NCI-H1105 (cell line): ENCODE data around the gene RRH.
"Not testable (repeated sequence)": the region's sequence is repeated elsewhere in the genome, so short reads cannot be mapped to it uniquely, and the experiment has no call there.

Experiments used
- DNase-seq: peaks from one replicate; lab custom pipeline; 2025; lab: John Stamatoyannopoulos, UW

RRH gene

DNA sequence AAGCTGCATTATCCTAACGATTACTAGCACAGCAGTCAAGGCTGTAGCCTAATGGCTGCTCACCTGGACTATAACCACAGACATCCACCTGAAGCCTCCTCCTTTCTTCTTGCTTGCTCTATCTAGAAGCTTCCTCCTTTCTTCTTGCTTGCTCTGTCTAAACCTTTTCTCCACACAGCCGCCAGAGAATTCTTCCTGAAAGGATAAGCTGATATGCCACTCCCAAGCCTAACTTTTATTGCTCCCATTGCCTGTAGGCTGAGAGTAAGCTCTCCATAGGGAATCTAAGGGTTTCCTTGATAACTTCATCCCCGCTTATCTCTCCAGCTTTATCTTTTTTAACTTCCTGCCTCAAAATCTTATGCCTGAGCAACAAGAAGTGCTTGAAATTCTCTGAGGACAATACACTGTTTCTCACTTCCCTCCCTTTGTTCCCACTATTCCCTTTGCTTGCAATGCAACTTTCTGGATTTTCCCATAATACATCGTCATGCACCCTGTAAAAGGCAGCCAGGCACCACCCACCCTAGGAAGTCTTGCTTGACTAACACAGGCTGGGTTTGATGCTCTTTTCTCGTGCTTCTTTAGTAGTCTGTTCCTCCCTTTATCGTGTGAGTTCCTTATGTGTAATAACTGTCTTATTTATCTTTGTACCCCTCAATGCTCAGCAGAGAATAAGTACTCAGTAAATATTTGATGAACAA, 18.8 kb downstream of the RRH start:
- no peak for DNase-seq

DNA sequence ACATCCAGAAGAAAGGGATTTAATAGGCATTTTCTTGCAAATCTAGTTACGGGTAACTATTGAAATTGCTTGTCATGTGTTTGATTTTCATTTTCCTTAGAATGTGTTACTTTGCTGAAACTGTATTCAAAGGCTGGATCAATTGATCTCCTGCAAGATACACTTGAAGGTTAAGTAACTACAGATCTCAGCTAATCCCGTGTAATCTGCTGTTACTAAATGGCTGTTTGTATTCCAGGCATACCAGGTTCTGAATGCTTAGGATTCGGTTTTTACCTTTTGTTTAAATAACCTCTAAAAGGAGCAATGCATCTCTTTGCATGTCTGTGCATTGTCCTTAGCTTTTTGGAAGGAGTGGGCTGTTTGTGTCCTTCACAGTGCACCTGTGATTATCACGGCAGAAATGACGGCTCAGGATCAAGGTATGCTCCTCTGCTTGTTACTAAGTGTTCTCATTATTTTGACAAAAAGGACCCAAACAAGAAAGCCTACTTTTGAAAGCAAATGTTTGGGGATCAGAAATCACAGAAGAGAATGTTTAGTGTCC, 20.2 kb downstream of the RRH start, which contains the start of gene LRIT3:
LRIT3 (plus strand) TSS at position 212 of the 547 bp plus-strand sequence; CDS start at position 307, 95 bp downstream.
- DNase-seq: no peak

DNA sequence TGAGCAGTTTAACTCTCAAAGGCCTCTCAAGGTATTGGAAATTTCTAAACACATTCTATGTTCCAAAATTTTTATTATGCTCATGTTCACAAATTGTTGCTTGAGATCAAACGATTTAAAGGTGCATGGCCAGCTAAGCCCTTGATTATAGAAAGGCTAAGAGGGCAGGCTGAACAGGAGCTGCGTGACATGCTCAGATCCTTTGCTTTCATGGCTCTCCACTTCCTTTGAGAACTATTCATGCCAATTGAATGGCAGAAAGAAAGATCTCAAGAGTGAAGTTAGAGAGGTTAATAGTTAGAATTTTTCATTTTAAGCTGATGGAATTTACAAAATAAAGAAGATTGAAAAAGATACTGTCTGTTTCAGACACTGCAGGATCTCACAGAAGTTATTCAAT, 20.7 kb downstream of the RRH start:
- no peak for DNase-seq

DNA sequence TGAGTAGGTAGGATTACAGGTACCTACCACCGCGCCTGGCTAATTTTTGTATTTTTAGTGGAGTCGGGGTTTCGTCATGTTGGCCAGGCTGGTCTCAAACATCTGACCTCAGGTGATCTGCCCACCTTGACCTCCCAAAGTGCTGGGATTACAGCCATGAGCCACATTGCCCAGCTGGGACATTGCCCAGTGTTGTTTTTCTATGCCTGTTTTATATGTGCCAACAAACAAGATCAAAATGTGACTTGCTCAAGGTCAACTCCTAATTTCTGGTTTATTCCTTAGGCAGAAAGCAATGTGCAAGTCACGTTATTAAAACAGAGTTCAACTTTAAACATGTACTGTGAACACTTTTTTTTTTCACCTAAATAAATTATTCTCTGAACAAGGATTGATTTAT, 22.8 kb downstream of the RRH start:
- no peak for DNase-seq

DNA sequence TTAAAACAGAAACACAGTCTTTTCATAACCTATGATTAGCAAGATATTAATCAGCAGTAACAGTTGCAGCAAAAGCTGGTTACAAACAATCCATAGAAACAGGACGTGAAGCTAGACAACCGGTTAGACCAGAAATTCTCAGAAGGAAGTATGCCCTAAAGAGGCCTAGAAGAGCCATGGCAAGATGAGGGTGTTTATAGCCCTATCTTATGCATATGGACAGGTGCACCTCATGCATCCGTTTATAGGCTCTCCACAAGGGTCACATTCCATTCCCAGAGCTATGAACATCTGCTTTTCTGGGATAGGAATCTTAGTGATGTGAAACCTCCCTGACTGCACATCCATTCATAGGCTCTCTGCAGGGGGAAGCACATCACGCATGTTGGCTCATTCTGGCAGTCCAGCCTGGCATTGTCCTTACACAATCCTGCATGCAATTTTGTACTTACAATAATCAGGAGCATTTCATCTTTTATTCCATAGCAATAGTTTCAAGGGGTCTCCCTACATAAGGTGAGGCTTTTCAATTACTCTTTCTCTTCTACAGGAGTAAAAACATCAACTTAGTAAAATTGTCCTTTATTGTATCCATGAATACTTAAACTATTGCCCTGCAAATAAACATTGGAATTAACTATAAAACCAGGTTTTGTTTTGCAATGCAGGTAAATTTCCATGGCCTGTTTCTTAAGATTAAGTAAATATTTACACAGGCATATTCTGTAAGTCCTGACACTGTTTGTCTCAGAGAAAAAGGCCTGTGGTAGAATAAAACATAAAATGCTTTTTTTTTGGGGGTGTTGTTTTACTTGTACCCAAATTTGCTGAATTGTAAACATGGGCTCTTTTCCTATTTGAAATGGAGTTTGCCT, 31.9 kb downstream of the RRH start:
- not testable (repeated sequence) for DNase-seq

DNA sequence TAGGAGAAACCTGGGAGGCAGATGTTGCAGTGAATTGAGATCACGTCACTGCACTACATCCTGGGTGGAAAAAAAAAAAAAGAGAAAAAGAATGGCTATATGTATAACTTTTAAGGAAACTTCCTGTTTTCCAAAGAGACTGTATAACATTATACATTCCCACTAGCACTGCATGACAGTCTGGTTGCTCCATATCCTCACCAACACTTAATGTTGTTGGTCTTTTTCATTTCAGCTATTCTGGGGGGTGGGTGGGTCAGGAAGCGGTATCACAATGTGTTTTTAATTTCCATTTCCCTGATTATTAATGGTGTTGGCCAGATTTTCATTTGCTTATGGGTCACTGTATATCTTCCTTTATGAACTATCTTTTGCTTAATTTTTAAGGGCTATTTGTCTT, 33.5 kb downstream of the RRH start:
- no peak for DNase-seq

DNA sequence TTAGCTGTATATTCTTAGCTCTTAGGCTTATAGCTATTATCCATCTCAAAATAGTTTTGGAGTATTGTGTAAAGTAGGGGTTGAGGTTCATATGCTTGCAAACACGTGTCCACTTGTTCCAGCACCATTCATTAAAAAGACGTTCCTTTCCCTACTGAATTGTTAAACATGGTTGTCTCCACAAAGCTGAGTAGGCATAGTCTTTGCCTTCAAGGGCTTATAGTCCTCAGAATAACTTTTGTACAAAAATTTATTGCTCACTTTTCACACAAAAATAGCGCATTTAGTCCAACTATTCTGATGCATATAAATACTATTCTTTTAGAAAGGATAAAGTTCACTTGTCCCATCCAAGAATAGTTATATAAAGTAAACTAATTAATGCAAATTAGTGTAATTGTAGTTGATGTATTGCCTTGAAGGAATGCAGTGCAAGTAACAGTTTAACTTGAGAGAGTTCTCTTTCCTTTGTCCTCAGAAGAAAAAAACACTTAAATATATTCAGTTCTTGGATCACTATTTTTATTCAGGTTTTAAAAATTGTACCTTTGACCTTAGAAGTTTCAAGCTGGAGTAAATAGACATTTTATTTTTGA, 34.2 kb downstream of the RRH start:
- DNase-seq: no peak

DNA sequence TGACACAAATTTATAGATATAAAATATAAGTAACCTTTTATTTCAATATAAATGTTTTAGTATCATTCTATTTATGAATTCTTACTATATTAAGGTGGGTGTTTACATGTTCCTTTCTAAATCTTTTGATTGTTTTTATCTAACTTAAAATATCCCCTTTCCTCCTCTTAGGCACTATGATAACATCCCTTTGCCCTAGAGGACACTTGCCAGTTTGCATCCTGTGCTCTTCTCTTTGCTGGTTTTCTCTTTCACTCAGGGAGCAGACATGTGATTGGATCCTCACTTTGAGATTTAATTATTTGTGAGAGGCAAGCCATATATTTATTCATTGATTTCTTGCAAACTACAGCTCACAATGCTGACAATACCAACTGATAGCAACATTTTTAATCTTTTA, 36.4 kb downstream of the RRH start:
- no peak for DNase-seq

DNA sequence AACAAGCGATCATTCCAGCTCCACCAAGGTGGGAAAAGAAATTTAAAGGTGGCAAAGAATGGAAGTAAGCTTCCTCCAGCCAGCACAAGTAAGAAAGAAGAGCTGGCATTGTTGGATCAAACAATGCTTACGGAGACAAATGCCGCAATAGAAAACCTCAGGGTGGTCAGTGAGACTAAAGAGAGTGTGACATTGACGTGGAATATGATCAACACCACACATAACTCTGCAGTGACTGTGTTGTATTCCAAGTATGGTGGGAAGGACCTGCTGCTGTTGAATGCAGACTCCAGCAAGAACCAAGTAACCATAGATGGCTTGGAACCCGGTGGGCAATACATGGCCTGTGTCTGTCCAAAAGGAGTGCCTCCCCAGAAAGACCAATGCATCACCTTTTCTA, 42.3 kb downstream of the RRH start:
- DNase-seq: no peak

DNA sequence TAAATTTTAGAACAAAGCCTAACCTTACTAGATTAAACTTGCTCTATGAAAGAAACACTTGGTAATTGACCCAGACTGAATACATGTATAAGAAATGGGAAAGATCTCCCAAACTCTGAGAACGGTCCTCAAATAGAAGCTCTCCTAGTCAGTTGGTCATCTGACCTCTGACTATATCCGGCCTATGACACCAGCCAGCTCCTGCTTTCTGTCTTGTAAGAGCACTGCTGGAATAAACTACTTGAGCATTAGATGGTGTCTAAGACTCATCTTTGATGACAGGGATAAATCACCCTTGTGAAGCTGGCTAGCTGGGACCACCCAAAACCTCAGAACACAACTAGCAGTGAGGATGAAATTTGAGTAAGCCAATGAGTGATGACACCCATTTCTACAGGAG, 44.3 kb downstream of the RRH start:
- DNase-seq: no peak

DNA sequence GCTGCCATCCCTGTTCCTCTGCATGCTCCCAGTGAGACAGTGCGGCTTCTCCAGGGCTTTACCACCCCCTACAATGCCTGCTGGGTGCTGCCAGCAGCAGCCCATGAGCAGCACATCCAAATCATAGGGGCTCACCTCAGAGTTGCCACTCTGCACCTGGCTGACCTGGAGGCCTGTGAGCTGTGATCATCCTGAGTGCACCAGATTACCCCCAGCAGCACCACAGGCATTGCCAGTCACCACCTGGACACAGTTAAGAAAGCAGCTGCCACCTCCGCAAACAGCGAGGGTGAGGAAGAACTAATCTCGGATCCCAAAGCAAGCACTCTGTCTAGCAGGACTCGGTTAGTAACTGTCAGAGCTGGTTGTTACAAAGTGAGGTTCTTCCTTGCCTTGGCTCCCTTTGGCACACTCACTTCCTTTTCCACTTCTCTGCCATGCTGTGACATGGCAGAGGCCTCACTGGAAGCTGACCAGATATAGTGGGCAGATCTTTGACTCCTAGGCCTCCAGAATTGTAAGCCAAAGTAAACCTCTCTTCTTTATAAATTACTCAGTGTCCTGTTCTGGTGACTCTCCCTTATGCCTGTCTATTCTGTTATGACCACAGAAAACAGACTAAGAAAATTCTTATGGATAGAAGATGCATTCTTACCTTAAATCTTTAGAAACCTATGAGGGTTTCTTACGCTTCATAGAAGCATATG, 45.3 kb downstream of the RRH start:
- DNase-seq: no peak

DNA sequence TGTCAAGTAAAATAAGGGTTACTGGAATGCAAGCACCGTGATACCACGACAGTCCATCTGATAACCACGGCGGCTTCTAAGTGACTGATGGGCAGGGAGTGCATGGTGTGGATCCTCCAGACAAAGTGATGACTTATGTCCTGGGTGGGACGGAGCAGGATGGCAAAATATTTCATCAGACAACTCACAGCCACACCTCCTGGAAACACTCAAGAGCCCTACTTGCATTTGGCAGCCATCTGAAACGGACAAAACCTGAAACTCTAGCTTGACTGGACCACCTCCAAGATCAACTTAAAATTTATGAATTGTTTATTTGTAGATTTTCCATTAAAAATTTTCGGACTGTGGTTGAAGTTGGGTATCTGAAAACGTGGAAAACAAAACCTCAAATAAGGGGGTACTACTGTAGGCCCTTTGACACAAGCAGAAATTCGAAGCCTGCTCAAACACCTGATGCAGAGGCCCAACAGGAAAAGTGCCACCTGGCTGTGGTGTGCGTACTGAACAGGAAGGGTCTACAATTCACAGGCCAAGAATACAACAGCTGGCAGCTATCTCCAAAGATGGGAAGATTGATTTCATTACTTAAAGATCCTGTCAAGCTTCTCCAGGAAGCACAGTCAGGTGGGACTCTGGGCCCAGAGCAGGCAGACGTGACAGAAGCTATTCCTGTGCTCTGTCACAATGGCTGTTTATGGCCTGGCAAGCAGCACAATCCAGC, 46.2 kb downstream of the RRH start:
- DNase-seq: no peak

DNA sequence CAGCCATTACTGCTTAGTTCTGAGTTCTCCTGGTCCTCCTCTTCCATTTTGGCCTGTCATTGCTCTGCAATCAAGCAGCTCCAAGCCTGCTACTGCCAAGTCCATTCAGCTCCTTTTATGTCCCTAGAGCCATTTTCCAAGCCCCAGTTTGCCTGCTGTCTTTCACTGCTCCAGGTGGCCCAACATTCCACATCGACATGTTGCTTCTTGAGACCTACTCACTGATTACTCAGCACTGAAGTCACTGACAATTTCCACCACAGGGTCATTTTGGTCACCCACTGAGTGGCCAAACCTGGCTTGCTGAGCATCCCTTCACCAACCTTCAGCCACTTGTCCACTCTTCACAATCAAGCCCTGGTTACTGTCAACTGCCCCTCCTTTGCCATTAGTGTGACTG, 47.3 kb downstream of the RRH start:
- DNase-seq: no peak

DNA sequence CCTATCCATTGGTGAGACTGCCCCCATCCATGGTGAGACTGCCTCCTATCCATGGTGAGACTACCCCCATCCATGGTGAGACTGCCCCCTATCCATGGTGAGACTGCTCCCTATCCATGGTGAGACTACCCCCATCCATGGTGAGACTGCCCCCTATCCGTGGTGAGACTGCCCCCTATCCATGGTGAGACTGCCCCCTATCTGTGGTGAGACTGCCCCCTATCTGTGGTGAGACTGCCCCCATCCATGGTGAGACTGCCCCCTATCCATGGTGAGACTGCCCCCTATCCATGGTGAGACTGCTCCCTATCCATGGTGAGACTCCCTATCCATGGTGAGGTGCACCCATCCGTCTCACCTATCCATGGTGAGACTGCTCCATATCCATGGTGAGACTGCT, 47.8 kb downstream of the RRH start:
- DNase-seq: not testable (repeated sequence)

DNA sequence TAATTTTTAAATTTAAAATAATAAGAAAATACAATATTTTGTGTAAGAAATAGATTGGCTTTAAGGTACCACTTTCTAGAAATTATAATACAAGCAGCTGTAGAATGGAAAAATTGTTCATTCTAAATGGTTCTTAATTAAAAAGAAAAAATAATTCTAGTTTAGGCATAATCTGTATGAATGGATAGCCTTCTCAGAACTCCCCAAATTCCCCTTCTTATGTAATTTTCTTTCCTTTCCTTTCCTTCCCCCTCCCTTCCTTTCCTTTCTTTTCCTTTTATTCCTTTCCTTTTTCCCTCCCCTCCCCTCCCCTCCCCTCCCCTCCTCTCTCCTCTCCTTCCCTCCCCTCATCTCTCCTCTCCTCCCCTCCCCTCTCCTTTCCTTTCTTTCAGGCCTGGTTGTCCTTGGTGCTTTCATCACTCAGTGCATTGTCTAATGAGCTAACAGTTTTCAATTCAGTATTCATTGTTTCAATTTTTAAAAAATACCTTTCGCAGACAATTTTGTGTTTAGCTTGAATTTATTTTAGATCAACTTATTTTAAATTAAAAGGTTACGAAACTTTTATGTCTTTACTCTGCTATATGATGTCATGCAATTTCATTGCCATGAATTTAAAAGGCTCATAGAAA, 49.0 kb downstream of the RRH start:
- DNase-seq: no peak

DNA sequence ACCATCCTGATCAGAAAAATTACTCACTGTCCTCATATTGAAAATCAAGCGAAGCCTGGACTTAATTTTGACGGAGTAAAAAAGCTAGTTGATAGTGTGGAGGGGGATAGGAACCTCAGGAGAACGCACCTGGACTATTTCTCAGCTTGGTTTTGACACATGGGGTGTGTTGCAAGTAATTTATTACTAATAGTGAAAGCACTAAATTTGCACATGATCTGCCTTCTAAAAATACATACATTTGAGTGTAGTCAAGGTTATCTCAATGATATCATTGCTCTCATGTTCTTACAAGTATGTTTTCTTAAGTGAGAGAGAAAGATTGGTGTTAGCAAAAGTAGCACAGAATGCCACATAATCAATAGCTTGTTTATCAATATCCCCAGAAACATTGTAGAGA, 49.6 kb downstream of the RRH start:
- DNase-seq: no peak

DNA sequence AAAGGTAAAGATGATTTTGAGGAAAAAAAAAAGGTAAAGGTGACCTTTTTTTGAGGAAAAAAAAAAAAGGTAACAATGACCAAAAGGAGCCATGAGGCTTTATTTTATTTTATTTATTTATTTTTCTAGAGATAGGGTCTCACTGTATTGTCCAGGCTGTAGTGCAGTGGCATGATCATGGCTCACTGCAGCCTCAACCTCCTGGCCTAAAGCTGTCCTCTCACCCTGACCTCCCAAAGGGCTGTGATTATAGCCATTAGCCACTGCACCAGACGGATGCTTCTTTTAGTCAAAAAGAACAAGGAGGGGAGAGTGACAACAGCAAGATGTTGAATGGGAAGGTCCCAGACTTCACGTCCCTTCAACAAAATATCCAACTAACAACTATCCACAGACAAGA, 50.6 kb downstream of the RRH start:
- no peak for DNase-seq

DNA sequence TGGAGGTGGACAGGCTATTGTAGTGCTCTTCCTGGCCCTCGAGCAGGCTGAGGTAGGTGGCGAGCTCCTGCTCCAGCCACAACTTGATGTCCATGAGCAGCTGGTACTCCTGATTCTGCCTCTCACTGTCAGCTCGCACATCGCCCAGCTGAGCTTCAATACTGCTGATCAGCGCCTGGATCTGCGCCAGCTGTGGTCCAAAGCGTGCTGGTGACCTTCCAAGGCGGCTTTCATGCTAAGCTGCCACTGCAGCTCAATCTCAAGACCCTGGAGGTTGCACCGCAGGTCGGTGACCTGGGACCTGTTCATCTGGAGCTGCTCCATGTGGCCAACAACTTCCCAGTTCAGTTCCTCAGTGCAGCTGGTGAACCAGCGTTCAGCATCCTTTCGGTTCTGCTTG, 51.3 kb downstream of the RRH start:
- DNase-seq: no peak

DNA sequence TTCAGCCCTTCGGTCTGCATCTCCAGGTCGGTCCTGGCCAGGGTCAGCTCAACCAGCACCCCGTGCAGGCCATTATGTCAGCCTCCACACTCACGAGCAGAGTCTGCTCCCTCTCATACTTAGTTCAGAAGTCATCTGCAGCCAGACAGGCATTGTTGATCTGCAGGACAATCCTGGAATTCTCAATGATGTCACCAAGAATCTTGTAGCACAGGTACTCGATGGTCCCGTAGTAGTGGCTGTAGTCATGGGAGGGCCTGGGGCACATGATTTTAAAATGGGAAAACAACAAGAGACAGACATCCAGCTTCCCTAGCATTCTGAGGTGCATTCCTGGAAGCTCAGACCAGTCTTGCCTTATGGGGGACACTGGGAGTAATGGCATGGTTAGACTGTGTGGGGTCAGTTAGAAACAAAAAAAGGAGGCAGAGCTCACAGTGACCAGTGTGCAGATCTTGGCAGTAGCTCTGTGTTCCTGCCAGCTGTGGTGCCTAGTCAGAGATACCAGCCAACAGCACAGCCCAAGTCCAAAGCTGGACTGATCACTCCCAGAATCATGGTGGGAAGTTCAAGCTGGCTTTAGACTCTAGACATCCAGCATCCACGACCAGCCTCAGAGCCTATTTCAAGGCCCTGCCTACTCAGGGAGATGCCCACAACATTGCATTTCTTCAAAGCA, 52.0 kb downstream of the RRH start:
- no peak for DNase-seq

DNA sequence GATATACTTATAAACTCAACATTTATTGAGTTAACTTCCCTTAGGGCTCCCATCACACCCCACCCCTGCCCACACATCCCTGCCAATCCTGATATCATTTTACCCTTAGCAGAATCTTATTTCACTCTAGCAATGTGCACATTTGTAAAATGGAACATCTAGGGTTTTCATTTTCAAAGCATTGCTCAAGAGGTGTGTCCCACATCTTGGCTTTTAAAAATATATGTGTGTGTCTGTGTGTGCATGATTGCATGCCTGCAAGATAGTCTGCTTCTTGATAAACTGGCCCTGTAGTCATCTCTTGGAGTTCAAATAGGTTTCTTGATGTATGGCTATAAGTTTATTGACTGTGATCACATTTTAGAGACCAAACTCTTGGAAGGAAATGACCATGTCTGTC, 58.5 kb downstream of the RRH start:
- no peak for DNase-seq
